OCI-LY1 (cell line): ENCODE results near the gene CDK17.

ENCODE experiments used
- CTCF ChIP-seq: fragments of 200-600 bp; sonication (generic), shearing (Covaris generic); IDR thresholded peaks from 2 replicates; pipeline ENCODE4 v1.5.1; 2017; ENCODE audit warnings: mild to moderate bottlenecking, antibody characterized with exemption, low read length, moderate library complexity, mixed read lengths
- EZH2 ChIP-seq: fragments of 200-600 bp; sonication (generic), shearing (Covaris generic); IDR thresholded peaks from 2 replicates; pipeline ENCODE4 v1.8.0; 2017; ENCODE audit warnings: borderline replicate concordance, mixed run types, mild to moderate bottlenecking, antibody characterized with exemption, low read length, moderate library complexity, mixed read lengths

- no peak for TF ChIP-seq CTCF
- no peak for TF ChIP-seq EZH2
Observed at GRCh38 chr12:96293093-96293492, 107.1 kb downstream of the CDK17 start.
